Activated CD8-positive, alpha-beta memory T cell treated with anti-CD3 and anti-CD28 coated beads, Interleukin-2, amount 50 U/mL, for 1 hour (primary cell): ENCODE measurements around the gene ANKRD65.

ENCODE experiments used
- DNase-seq: peaks from one replicate; pipeline ENCODE4 v3.0.0-alpha.2; 2020; ENCODE audit errors: extremely low read depth

ANKRD65 gene

GRCh38 chr1:1441002-1441888 lies 20.2 kb upstream of the ANKRD65 start:
- DNase-seq, result no peak

- no peak for DNase-seq
Observed at GRCh38 chr1:1440262-1441001, 19.4 kb upstream of the ANKRD65 start.

GRCh38 chr1:1439546-1440261 lies 18.6 kb upstream of the ANKRD65 start:
- DNase-seq, result no peak

- DNase-seq, result no peak
Observed at GRCh38 chr1:1438531-1439381, 17.7 kb upstream of the ANKRD65 start.

GRCh38 chr1:1437904-1438376 lies 16.9 kb upstream of the ANKRD65 start:
- DNase-seq, result no peak

- DNase-seq, result no peak
Observed at GRCh38 chr1:1437033-1437903, 16.2 kb upstream of the ANKRD65 start.

GRCh38 chr1:1436630-1437032 lies 15.6 kb upstream of the ANKRD65 start:
- no peak for DNase-seq

- DNase-seq, result no peak
Observed at GRCh38 chr1:1435911-1436629, 15.0 kb upstream of the ANKRD65 start.

GRCh38 chr1:1435106-1435903 lies 14.2 kb upstream of the ANKRD65 start, which contains the start of gene VWA1:
TSS of gene VWA1 (plus strand) at chr1:1435690. CDS start at chr1:1435749, 59 bp downstream.
- DNase-seq, result no peak

- no peak for DNase-seq
Observed at GRCh38 chr1:1434824-1435105, 13.7 kb upstream of the ANKRD65 start.

GRCh38 chr1:1434131-1434823 lies 13.2 kb upstream of the ANKRD65 start:
- no peak for DNase-seq

GRCh38 chr1:1433804-1434130 lies 12.7 kb upstream of the ANKRD65 start:
- no peak for DNase-seq

GRCh38 chr1:1432951-1433803 lies 12.1 kb upstream of the ANKRD65 start:
- DNase-seq, result no peak

- DNase-seq, result no peak
Observed at GRCh38 chr1:1432274-1432950, 11.3 kb upstream of the ANKRD65 start.

GRCh38 chr1:1431845-1432273 lies 10.8 kb upstream of the ANKRD65 start:
- no peak for DNase-seq

- DNase-seq, result no peak
Observed at GRCh38 chr1:1430992-1431844, 10.1 kb upstream of the ANKRD65 start.
